WTC11 (cell line): ENCODE data around the gene RPS25.

Experiments used
- CREB1 ChIP-seq: sonication (generic); formaldehyde crosslinking; IDR thresholded peaks from 2 replicates; pipeline ENCODE4 v1.8.0; 2023; ENCODE audit warnings: mild to moderate bottlenecking, missing genetic modification reagents
- FOXP1 ChIP-seq: sonication (generic); formaldehyde crosslinking; IDR thresholded peaks from 2 replicates; pipeline ENCODE4 v1.8.0; 2022; ENCODE audit warnings: missing genetic modification reagents, mild to moderate bottlenecking, moderate library complexity, borderline replicate concordance
- ZNF219 ChIP-seq: sonication (generic); formaldehyde crosslinking; IDR thresholded peaks from 2 replicates; pipeline ENCODE4 v1.8.0; 2023; ENCODE audit warnings: missing genetic modification reagents, mild to moderate bottlenecking, borderline replicate concordance
- TF ChIP-seq, protein P1 (sequence below): fragments of 200-600 bp; IDR thresholded peaks from 2 replicates; pipeline ENCODE4 v1.8.0; 2022; ENCODE audit warnings: antibody characterized with exemption
- TF ChIP-seq, protein P2 (sequence below): sonication (generic); formaldehyde crosslinking; IDR thresholded peaks from 2 replicates; pipeline ENCODE4 v1.8.0; 2022; ENCODE audit warnings: mild to moderate bottlenecking, missing genetic modification reagents

DNA sequence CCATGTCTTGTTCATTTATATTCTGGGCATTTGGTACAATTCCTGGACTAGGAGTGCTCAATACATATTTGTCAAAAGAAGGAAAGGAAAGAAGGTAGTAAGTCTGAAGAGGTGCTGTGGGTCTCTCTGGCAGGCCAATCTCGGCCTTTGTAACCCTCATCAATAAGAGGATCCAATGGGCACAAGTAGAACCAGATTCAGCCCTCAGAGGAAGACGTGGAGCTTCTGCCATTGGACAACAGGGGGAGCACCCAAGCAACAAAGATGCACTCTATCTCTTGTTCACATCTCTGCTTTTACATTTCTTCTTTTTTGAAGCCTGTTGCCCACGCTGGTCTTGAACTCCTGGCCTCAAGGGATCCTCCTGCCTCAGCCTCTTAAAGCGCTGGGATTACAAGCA lies 47.2 kb upstream of the RPS25 start:
- TF ChIP-seq, protein P1, sequence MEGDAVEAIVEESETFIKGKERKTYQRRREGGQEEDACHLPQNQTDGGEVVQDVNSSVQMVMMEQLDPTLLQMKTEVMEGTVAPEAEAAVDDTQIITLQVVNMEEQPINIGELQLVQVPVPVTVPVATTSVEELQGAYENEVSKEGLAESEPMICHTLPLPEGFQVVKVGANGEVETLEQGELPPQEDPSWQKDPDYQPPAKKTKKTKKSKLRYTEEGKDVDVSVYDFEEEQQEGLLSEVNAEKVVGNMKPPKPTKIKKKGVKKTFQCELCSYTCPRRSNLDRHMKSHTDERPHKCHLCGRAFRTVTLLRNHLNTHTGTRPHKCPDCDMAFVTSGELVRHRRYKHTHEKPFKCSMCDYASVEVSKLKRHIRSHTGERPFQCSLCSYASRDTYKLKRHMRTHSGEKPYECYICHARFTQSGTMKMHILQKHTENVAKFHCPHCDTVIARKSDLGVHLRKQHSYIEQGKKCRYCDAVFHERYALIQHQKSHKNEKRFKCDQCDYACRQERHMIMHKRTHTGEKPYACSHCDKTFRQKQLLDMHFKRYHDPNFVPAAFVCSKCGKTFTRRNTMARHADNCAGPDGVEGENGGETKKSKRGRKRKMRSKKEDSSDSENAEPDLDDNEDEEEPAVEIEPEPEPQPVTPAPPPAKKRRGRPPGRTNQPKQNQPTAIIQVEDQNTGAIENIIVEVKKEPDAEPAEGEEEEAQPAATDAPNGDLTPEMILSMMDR, result 0 out of 2 replicates have a peak, but pooled peaks have one; percentile 20
- TF ChIP-seq, protein P2, sequence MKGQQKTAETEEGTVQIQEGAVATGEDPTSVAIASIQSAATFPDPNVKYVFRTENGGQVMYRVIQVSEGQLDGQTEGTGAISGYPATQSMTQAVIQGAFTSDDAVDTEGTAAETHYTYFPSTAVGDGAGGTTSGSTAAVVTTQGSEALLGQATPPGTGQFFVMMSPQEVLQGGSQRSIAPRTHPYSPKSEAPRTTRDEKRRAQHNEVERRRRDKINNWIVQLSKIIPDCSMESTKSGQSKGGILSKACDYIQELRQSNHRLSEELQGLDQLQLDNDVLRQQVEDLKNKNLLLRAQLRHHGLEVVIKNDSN (CRISPR knock-in tag), result no peak
- TF ChIP-seq CREB1 (CRISPR knock-in tag) (no peak), FOXP1 (CRISPR knock-in tag) (no peak), ZNF219 (CRISPR knock-in tag) (no peak)
